K562 (cell line): ENCODE data around the gene TOM1L2. TPM values are rescaled to one million over a fixed set of nuclear protein-coding genes. Genes with fewer than 3 reads are reported as not detected.

Experiments
- CREM ChIP-seq: IDR thresholded peaks from 2 replicates; pipeline ENCODE4 v1.6.1; 2014; ENCODE audit warnings: antibody characterized with exemption, low read depth
- DACH1 ChIP-seq: fragments of 450-650 bp; IDR thresholded peaks from 2 replicates; pipeline ENCODE4 v1.6.1; 2018; ENCODE audit not compliant: partially characterized antibody
- ETV1 ChIP-seq: fragments of 450-650 bp; conservative IDR thresholded peaks from 2 replicates; pipeline ENCODE4 v1.6.1; 2016; ENCODE audit warnings: missing genetic modification characterization, control low read depth, low read depth, missing compliant biosample characterization
- FOXA1 ChIP-seq: fragments of 450-650 bp; IDR thresholded peaks from 2 replicates; pipeline ENCODE4 v1.6.1; 2016; ENCODE audit warnings: mild to moderate bottlenecking, borderline replicate concordance
- FUS ChIP-seq: fragments of 200-400 bp; formaldehyde crosslinking; optimal IDR thresholded peaks from 2 replicates; pipeline ENCODE3; 2017; ENCODE audit warnings: low read depth, low read length
- HMG20B ChIP-seq: fragments of 250-450 bp; sonication (Bioruptor Pico); IDR thresholded peaks from 2 replicates; pipeline ENCODE4 v1.5.0; 2021; ENCODE audit warnings: mild to moderate bottlenecking
- HNRNPH1 ChIP-seq: fragments of 200-400 bp; formaldehyde crosslinking; optimal IDR thresholded peaks from 2 replicates; pipeline ENCODE3; 2017; ENCODE audit warnings: low read depth, mild to moderate bottlenecking, low read length, moderate library complexity
- KLF16 ChIP-seq: IDR thresholded peaks from 2 replicates; pipeline ENCODE4 v1.6.1; 2016; ENCODE audit warnings: antibody characterized with exemption
- MBD2 ChIP-seq: sonication (generic); IDR thresholded peaks from 2 replicates; pipeline ENCODE4 v1.6.1; 2016; ENCODE audit warnings: low read depth, borderline replicate concordance
- NEUROD1 ChIP-seq: fragments of 150-350 bp; IDR thresholded peaks from 2 replicates; pipeline ENCODE4 v1.6.1; 2014; ENCODE audit warnings: borderline replicate concordance, low read length, low read depth; ENCODE audit not compliant: partially characterized antibody
- RCOR1 ChIP-seq, 2 experiments: IDR thresholded peaks; 2 replicates each; pipeline ENCODE4 v1.6.1; 2012; ENCODE audit warnings: low read depth in 2 of 2, low read length in 2 of 2, borderline replicate concordance in 1 of 2, improper control_type of control experiment in 1 of 2
- SOX6 ChIP-seq: fragments of 450-650 bp; IDR thresholded peaks from 2 replicates; pipeline ENCODE4 v1.6.1; 2014; ENCODE audit warnings: mild to moderate bottlenecking
- ZBTB8A ChIP-seq: fragments of 450-650 bp; IDR thresholded peaks from 2 replicates; pipeline ENCODE4 v1.6.1; 2018; ENCODE audit warnings: mild to moderate bottlenecking, moderate library complexity; ENCODE audit not compliant: partially characterized antibody
- ZNF431 ChIP-seq: sonication (generic); formaldehyde crosslinking; IDR thresholded peaks from 2 replicates; pipeline ENCODE4 v1.8.0; 2022; ENCODE audit warnings: mild to moderate bottlenecking, missing genetic modification reagents
- ZNF695 ChIP-seq: fragments of 450-650 bp; formaldehyde crosslinking; IDR thresholded peaks from 2 replicates; pipeline ENCODE4 v1.4.0; 2020; ENCODE audit warnings: mild to moderate bottlenecking, moderate library complexity
- polyA plus RNA-seq, 8 experiments: library from polyadenylated mRNA; depleted of rRNA in 4 of 8; stranded (reverse) in 5 of 8; unstranded in 3 of 8; fragments of >200 nt; fragmentation: Nextera tagmentation in 2 of 8; fragmentation: Illumina TruSeq in 1 of 8; extraction: Ambion mirVana in 2 of 8; extraction: Trizol in 1 of 8; gene quantifications; 2 replicates each; pipeline versions ENCODE4 v1.2.1 to v1.2.3, GENCODE V29; 2011 to 2014; ENCODE audit warnings: inconsistent platforms in 1 of 8, missing spikeins in 1 of 8
- total RNA-seq, 7 experiments: library from RNA; depleted of rRNA in 6 of 7; stranded (reverse); fragments of >200 nt in 6 of 7; fragmentation: Illumina TruSeq in 2 of 7; extraction: Trizol in 2 of 7; gene quantifications; 2 replicates each; pipeline versions ENCODE4 v1.2.1 to v1.2.3, GENCODE V29; 2011 to 2021; ENCODE audit warnings: low replicate concordance in 1 of 7
- TF ChIP-seq, protein P1 (sequence below), 3 experiments: fragments of 200-800 bp in 1 of 3; sonication (Bioruptor generic) in 1 of 3; sonication (generic) in 1 of 3; formaldehyde crosslinking in 1 of 3; IDR thresholded peaks; 2 replicates each; pipeline versions ENCODE4 v1.6.1 to v1.8.0; 2016 to 2022; ENCODE audit warnings: mild to moderate bottlenecking in 2 of 3, missing compliant biosample characterization in 2 of 3, missing genetic modification characterization in 2 of 3, missing genetic modification reagents in 1 of 3
- TF ChIP-seq, protein P2 (sequence below): sonication (generic); formaldehyde crosslinking; IDR thresholded peaks from 2 replicates; pipeline ENCODE4 v1.8.0; 2022; ENCODE audit warnings: missing genetic modification reagents, mild to moderate bottlenecking, moderate library complexity, borderline replicate concordance
- TF ChIP-seq, protein P3 (sequence below): fragments of 450-650 bp; formaldehyde crosslinking; IDR thresholded peaks from 2 replicates; pipeline ENCODE4 v1.4.0; 2022; ENCODE audit warnings: mild to moderate bottlenecking, moderate library complexity
- TF ChIP-seq, protein P4 (sequence below): sonication (generic); formaldehyde crosslinking; IDR thresholded peaks from 2 replicates; pipeline ENCODE4 v1.8.0; 2022; ENCODE audit warnings: mild to moderate bottlenecking, missing genetic modification reagents, borderline replicate concordance
- TF ChIP-seq, protein P5 (sequence below): fragments of 450-650 bp; IDR thresholded peaks from 2 replicates; pipeline ENCODE4 v1.6.1; 2017; ENCODE audit warnings: mild to moderate bottlenecking, moderate library complexity
- TF ChIP-seq, protein P6 (sequence below): fragments of 450-650 bp; conservative IDR thresholded peaks from 2 replicates; pipeline ENCODE4 v1.6.1; 2016; ENCODE audit warnings: missing genetic modification characterization, low read depth, mild to moderate bottlenecking, missing compliant biosample characterization, moderate library complexity

The TOM1L2 gene
- total and polyA plus RNA-seq, 9 of the 15 experiments (the other 6 are each of a cell fraction or from before 2014, with no cell fraction given) = 0.07 to 6.0 (median 2.5) TPM

DNA sequence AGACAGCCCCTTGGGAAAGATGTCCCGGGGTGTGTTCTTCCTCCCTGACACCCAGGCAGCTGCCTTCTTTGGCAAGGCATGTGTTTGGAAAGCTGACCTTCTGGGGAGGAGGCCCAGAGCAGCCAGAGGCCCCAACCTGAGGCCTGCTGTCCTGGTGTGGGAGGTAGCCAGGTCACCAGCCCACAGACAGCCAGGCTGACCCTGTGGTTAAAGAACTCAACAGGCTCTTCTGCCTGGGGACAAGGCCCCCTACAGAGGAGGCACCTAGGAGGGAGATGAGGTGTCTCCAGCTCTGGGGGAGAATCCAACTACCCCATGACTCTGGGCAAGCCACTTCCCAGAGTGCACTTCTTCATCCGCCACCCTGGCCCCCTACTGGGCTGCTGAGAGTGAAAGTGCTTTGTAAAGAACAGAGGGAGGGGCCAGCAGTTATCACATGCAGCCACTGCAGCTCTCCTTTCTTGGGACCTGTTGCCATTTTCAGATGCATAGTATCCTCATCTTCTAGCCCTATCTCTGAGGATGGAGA, 122.3 kb downstream of the TOM1L2 start (continued):
- no peak for TF ChIP-seq HNRNPH1
- TF ChIP-seq, protein P1, sequence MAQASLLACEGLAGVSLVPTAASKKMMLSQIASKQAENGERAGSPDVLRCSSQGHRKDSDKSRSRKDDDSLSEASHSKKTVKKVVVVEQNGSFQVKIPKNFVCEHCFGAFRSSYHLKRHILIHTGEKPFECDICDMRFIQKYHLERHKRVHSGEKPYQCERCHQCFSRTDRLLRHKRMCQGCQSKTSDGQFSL (CRISPR knock-in tag; IDR thresholded peaks at IDR 0.05) = no peak
- TF ChIP-seq, protein P1 (tag; IDR thresholded peaks at IDR 0.05) = peak in 1 of 2 experiments; percentile 77; a peak in 2 of 4 replicates
- no peak for TF ChIP-seq ZNF695 (CRISPR knock-in tag)
- TF ChIP-seq, protein P2, sequence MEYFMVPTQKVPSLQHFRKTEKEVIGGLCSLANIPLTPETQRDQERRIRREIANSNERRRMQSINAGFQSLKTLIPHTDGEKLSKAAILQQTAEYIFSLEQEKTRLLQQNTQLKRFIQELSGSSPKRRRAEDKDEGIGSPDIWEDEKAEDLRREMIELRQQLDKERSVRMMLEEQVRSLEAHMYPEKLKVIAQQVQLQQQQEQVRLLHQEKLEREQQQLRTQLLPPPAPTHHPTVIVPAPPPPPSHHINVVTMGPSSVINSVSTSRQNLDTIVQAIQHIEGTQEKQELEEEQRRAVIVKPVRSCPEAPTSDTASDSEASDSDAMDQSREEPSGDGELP (CRISPR knock-in tag) = no peak; the same call in 1 of the 2 replicates
- no peak for TF ChIP-seq ZNF431 (CRISPR knock-in tag)
- peak; percentile 88 for TF ChIP-seq ETV1 (tag)
- TF ChIP-seq CREM = peak; percentile 34
- peak in 1 of 2 experiments; percentile 92; a peak in 2 of 4 replicates for TF ChIP-seq RCOR1 (IDR thresholded peaks at IDR 0.05; ENCODE audit: borderline replicate concordance in 1 of 2, low read depth in 2 of 2, low read length in 2 of 2)
- TF ChIP-seq SOX6 = peak; percentile 66
- TF ChIP-seq HMG20B (CRISPR knock-in tag) = no peak
- TF ChIP-seq, protein P3, sequence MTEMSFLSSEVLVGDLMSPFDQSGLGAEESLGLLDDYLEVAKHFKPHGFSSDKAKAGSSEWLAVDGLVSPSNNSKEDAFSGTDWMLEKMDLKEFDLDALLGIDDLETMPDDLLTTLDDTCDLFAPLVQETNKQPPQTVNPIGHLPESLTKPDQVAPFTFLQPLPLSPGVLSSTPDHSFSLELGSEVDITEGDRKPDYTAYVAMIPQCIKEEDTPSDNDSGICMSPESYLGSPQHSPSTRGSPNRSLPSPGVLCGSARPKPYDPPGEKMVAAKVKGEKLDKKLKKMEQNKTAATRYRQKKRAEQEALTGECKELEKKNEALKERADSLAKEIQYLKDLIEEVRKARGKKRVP = peak; percentile 82
- TF ChIP-seq, protein P4, sequence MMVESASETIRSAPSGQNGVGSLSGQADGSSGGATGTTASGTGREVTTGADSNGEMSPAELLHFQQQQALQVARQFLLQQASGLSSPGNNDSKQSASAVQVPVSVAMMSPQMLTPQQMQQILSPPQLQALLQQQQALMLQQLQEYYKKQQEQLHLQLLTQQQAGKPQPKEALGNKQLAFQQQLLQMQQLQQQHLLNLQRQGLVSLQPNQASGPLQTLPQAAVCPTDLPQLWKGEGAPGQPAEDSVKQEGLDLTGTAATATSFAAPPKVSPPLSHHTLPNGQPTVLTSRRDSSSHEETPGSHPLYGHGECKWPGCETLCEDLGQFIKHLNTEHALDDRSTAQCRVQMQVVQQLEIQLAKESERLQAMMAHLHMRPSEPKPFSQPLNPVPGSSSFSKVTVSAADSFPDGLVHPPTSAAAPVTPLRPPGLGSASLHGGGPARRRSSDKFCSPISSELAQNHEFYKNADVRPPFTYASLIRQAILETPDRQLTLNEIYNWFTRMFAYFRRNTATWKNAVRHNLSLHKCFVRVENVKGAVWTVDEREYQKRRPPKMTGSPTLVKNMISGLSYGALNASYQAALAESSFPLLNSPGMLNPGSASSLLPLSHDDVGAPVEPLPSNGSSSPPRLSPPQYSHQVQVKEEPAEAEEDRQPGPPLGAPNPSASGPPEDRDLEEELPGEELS (CRISPR knock-in tag) = no peak
- no peak for TF ChIP-seq MBD2
- no peak for TF ChIP-seq FOXA1
- no peak for TF ChIP-seq DACH1
- TF ChIP-seq, protein P5, sequence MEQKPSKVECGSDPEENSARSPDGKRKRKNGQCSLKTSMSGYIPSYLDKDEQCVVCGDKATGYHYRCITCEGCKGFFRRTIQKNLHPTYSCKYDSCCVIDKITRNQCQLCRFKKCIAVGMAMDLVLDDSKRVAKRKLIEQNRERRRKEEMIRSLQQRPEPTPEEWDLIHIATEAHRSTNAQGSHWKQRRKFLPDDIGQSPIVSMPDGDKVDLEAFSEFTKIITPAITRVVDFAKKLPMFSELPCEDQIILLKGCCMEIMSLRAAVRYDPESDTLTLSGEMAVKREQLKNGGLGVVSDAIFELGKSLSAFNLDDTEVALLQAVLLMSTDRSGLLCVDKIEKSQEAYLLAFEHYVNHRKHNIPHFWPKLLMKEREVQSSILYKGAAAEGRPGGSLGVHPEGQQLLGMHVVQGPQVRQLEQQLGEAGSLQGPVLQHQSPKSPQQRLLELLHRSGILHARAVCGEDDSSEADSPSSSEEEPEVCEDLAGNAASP = no peak
- TF ChIP-seq FUS = no peak
- no peak for TF ChIP-seq ZBTB8A
- TF ChIP-seq, protein P6, sequence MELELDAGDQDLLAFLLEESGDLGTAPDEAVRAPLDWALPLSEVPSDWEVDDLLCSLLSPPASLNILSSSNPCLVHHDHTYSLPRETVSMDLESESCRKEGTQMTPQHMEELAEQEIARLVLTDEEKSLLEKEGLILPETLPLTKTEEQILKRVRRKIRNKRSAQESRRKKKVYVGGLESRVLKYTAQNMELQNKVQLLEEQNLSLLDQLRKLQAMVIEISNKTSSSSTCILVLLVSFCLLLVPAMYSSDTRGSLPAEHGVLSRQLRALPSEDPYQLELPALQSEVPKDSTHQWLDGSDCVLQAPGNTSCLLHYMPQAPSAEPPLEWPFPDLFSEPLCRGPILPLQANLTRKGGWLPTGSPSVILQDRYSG (tag) = peak; percentile 91
- 0 out of 2 replicates have a peak, but pooled peaks have one; percentile 20 for TF ChIP-seq KLF16
- TF ChIP-seq NEUROD1 = no peak
